Neuronal stem cell (in vitro differentiated cells): Measurements from ENCODE around the gene SULT1C4.

Source experiments
- DNase-seq: peaks from one replicate; pipeline ENCODE4 v3.0.0-alpha.2; 2013; ENCODE audit warnings: low spot score
- H2AFZ ChIP-seq: one replicate; pipeline ENCODE4 v1.6.1; 2013; ENCODE audit warnings: mild to moderate bottlenecking, low read length, inconsistent platforms
- H2AK5ac ChIP-seq: 2 replicates; pipeline ENCODE4 v1.6.1; 2013; ENCODE audit warnings: low read depth, mild to moderate bottlenecking, inconsistent platforms, low read length, moderate library complexity, mixed read lengths
- H2BK120ac ChIP-seq: 2 replicates; pipeline ENCODE4 v1.6.1; 2013; ENCODE audit warnings: low read depth, mild to moderate bottlenecking, inconsistent platforms, low read length, moderate library complexity, mixed read lengths
- H2BK12ac ChIP-seq: one replicate; pipeline ENCODE4 v1.6.1; 2013; ENCODE audit warnings: low read length, inconsistent platforms
- H2BK15ac ChIP-seq: 2 replicates; pipeline ENCODE4 v1.6.1; 2013; ENCODE audit warnings: mild to moderate bottlenecking, low read length, inconsistent platforms, mixed read lengths
- H2BK5ac ChIP-seq: one replicate; pipeline ENCODE4 v1.6.1; 2013; ENCODE audit warnings: inconsistent platforms, mild to moderate bottlenecking, low read length, moderate library complexity
- H3K14ac ChIP-seq: one replicate; pipeline ENCODE4 v1.6.1; 2013; ENCODE audit warnings: low read length, inconsistent platforms
- H3K18ac ChIP-seq: 2 replicates; pipeline ENCODE4 v1.6.1; 2013; ENCODE audit warnings: low read length, inconsistent platforms
- H3K23ac ChIP-seq: 2 replicates; pipeline ENCODE4 v1.6.1; 2013; ENCODE audit warnings: low read depth, mild to moderate bottlenecking, mixed read lengths, low read length, inconsistent platforms; ENCODE audit not compliant: poor library complexity
- H3K27ac ChIP-seq: replicated peaks from 3 replicates; pipeline ENCODE4 v1.5.1; 2013; ENCODE audit warnings: low read length, inconsistent platforms
- H3K27me3 ChIP-seq, 3 experiments: 2 replicates each; pipeline ENCODE4 v1.6.1; 2013; ENCODE audit warnings: low read length in 3 of 3, mild to moderate bottlenecking in 2 of 3, inconsistent platforms in 1 of 3, low read depth in 1 of 3, mixed read lengths in 1 of 3, moderate library complexity in 1 of 3; ENCODE audit not compliant: control insufficient read depth in 3 of 3, insufficient read depth in 3 of 3
- H3K36me3 ChIP-seq, 2 donors: replicated peaks in 1 of 2; 2 replicates each; pipeline ENCODE4 v1.6.1; 2013; ENCODE audit warnings: low read length in 2 of 2; ENCODE audit not compliant: control insufficient read depth in 2 of 2, insufficient read depth in 2 of 2
- H3K4ac ChIP-seq: 2 replicates; pipeline ENCODE4 v1.6.1; 2013; ENCODE audit warnings: inconsistent platforms, mild to moderate bottlenecking, low read length, moderate library complexity
- H3K4me1 ChIP-seq, 2 donors: 1 replicate in 1 of 2; 2 replicates in 1 of 2; pipeline ENCODE4 v1.6.1; 2013; ENCODE audit warnings: low read length in 2 of 2, low read depth in 1 of 2; ENCODE audit not compliant: control insufficient read depth in 2 of 2, insufficient read depth in 1 of 2
- H3K4me2 ChIP-seq: one replicate; pipeline ENCODE4 v1.6.1; 2013; ENCODE audit warnings: mild to moderate bottlenecking, low read length, inconsistent platforms; ENCODE audit not compliant: insufficient read depth, poor library complexity, severe bottlenecking
- H3K4me3 ChIP-seq, 2 donors: 2 replicates each; pipeline ENCODE4 v1.5.1; 2013; ENCODE audit warnings: low read length in 2 of 2, mild to moderate bottlenecking in 2 of 2, inconsistent platforms in 1 of 2, moderate library complexity in 1 of 2
- H3K79me1 ChIP-seq: one replicate; pipeline ENCODE4 v1.6.1; 2013; ENCODE audit warnings: low read depth, mild to moderate bottlenecking, inconsistent platforms, low read length, moderate library complexity
- H3K9ac ChIP-seq: one replicate; pipeline ENCODE4 v1.6.1; 2013; ENCODE audit warnings: mild to moderate bottlenecking, low read depth, low read length, inconsistent platforms; ENCODE audit not compliant: poor library complexity
- H3K9me3 ChIP-seq, 2 donors: replicated peaks in 1 of 2; 2 replicates each; pipeline versions ENCODE3 to v1.6.1; 2013; ENCODE audit warnings: low read length in 2 of 2, mild to moderate bottlenecking in 2 of 2, inconsistent platforms in 1 of 2, low read depth in 1 of 2, mixed read lengths in 1 of 2, moderate library complexity in 1 of 2; ENCODE audit not compliant: control insufficient read depth in 2 of 2, insufficient read depth in 1 of 2
- H4K8ac ChIP-seq: one replicate; pipeline ENCODE4 v1.6.1; 2013; ENCODE audit warnings: low read depth, mild to moderate bottlenecking, inconsistent platforms, low read length, moderate library complexity
- H4K91ac ChIP-seq: one replicate; pipeline ENCODE4 v1.6.1; 2013; ENCODE audit warnings: low read length, low read depth, mild to moderate bottlenecking, inconsistent platforms; ENCODE audit not compliant: poor library complexity
- WGBS, 2 donors: extraction: QIAGEN DNeasy Blood & Tissue Kit; methylation state at CpG; one replicate each; pipeline ENCODE4 v1.1.7; 2013; ENCODE audit warnings: missing lambda C conversion rate in 2 of 2, mixed read lengths in 1 of 2; ENCODE audit not compliant: insufficient read length in 2 of 2, insufficient replicate concordance in 1 of 2; ENCODE audit errors: extremely low coverage in 2 of 2; 5-methylcytosine and 5-hydroxymethylcytosine counted together

SULT1C4 gene

GRCh38 chr2:108412995-108413710, 35.4 kb downstream of the SULT1C4 start:
- Histone ChIP-seq H2BK12ac (no peak overlapping the region), H3K27me3 (peaks cover 0 to 49% (median 0%) of the 10 kb centered on the region in 3 experiments), H3K79me1 (no peaks in the 10 kb centered on the region), H2AK5ac (no peak overlapping the region), H2AFZ (no peak overlapping the region), H4K8ac (no peak overlapping the region), H3K18ac (no peak overlapping the region), H3K4me2 (no peak overlapping the region), H3K4me1 (no peaks in the 10 kb centered on the region), H4K91ac (no peak overlapping the region), H3K9ac (no peak overlapping the region), H2BK5ac (no peak overlapping the region), H3K4me3 (no peak overlapping the region), H3K36me3 (no peaks in the 10 kb centered on the region), H3K23ac (no peak overlapping the region), H2BK120ac (no peak overlapping the region), H3K9me3 (peaks cover 0 to 3% of the 10 kb centered on the region in 2 donors), H2BK15ac (no peak overlapping the region), H3K14ac (no peak overlapping the region), H3K4ac (no peak overlapping the region), H3K27ac (no peak overlapping the region)
- DNase-seq = no peak
- no CpG with 5 or more reads among the region's 1 CpG for WGBS, 2 donors

GRCh38 chr2:108413711-108414095, 35.9 kb downstream of the SULT1C4 start:
- no CpG with 5 or more reads among the region's 1 CpG for WGBS, 2 donors
- Histone ChIP-seq H2BK120ac (no peak overlapping the region), H4K8ac (no peak overlapping the region), H3K9ac (no peak overlapping the region), H3K4ac (no peak overlapping the region), H3K27ac (no peak overlapping the region), H3K18ac (no peak overlapping the region), H3K79me1 (no peaks in the 10 kb centered on the region), H3K14ac (no peak overlapping the region), H3K27me3 (peaks cover 0 to 43% (median 0%) of the 10 kb centered on the region in 3 experiments), H3K4me1 (no peaks in the 10 kb centered on the region), H2AK5ac (no peak overlapping the region), H2BK15ac (no peak overlapping the region), H3K4me3 (no peak overlapping the region), H2AFZ (no peak overlapping the region), H3K9me3 (peaks cover 0 to 3% of the 10 kb centered on the region in 2 donors), H3K23ac (no peak overlapping the region), H3K36me3 (no peaks in the 10 kb centered on the region), H3K4me2 (no peak overlapping the region), H4K91ac (no peak overlapping the region), H2BK5ac (no peak overlapping the region), H2BK12ac (no peak overlapping the region)
- no peak for DNase-seq

- no peak overlapping the region for H2BK5ac ChIP-seq
- no peak overlapping the region for H2BK15ac ChIP-seq
- no CpG with 5 or more reads among the region's 3 CpGs for WGBS, 2 donors
- H4K8ac ChIP-seq = no peak overlapping the region
- no peak overlapping the region for H3K23ac ChIP-seq
- no peak for DNase-seq
- no peaks in the 10 kb centered on the region for H3K4me1 ChIP-seq
- no peaks in the 10 kb centered on the region for H3K79me1 ChIP-seq
- no peak overlapping the region for H2BK12ac ChIP-seq
- no peak overlapping the region for H3K27ac ChIP-seq
- no peak overlapping the region for H2AFZ ChIP-seq
- no peak overlapping the region for H3K4me2 ChIP-seq
- H2BK120ac ChIP-seq = no peak overlapping the region
- no peak overlapping the region for H3K14ac ChIP-seq
- H3K36me3 ChIP-seq = no peaks in the 10 kb centered on the region
- peaks cover 0 to 37% (median 0%) of the 10 kb centered on the region in 3 experiments for H3K27me3 ChIP-seq
- no peak overlapping the region for H2AK5ac ChIP-seq
- H4K91ac ChIP-seq = no peak overlapping the region
- H3K4ac ChIP-seq = no peak overlapping the region
- no peak overlapping the region for H3K4me3 ChIP-seq
- no peak overlapping the region for H3K9ac ChIP-seq
- H3K9me3 ChIP-seq = peaks cover 0 to 3% of the 10 kb centered on the region in 2 donors
- H3K18ac ChIP-seq = no peak overlapping the region
Observed at GRCh38 chr2:108414256-108414876, 36.6 kb downstream of the SULT1C4 start.

GRCh38 chr2:108414945-108415344, 37.2 kb downstream of the SULT1C4 start:
- Histone ChIP-seq H3K4me1 (no peaks in the 10 kb centered on the region), H3K14ac (no peak overlapping the region), H2BK15ac (no peak overlapping the region), H2BK5ac (no peak overlapping the region), H4K8ac (no peak overlapping the region), H3K9me3 (no peaks in the 10 kb centered on the region), H3K4me2 (no peak overlapping the region), H3K27me3 (peaks cover 0 to 31% (median 0%) of the 10 kb centered on the region in 3 experiments), H4K91ac (no peak overlapping the region), H2AK5ac (no peak overlapping the region), H3K18ac (no peak overlapping the region), H2AFZ (no peak overlapping the region), H3K4ac (no peak overlapping the region), H3K27ac (no peak overlapping the region), H3K36me3 (no peaks in the 10 kb centered on the region), H3K23ac (no peak overlapping the region), H3K4me3 (no peak overlapping the region), H2BK12ac (no peak overlapping the region), H3K79me1 (no peaks in the 10 kb centered on the region), H3K9ac (no peak overlapping the region), H2BK120ac (no peak overlapping the region)
- no CpG with 5 or more reads among the region's 2 CpGs for WGBS, 2 donors
- DNase-seq = no peak
